Natural killer cell (primary cell): ENCODE results near the gene C1QTNF7. TPM values are rescaled to one million over a fixed set of nuclear protein-coding genes. Genes with fewer than 3 reads are reported as not detected.
A peak's percentile ranks its signal among the peaks of the same experiment; 100 is the strongest.

ENCODE experiments used
- ATAC-seq, 3 donors: fragments of 150-1000 bp in 2 of 3; fragments of 200-7000 bp in 1 of 3; cut with Tn5 transposase; 1 replicate in 1 of 3; 2 replicates in 2 of 3; pipeline ENCODE4 v1.10.0; 2021; ENCODE audit warnings: mild to moderate bottlenecking in 2 of 3, moderate library complexity in 2 of 3
- DNase-seq, 2 donors: peaks; one replicate each; pipeline versions ENCODE4 v3.0.0 to v3.0.0-alpha.2; 2013 to 2021; ENCODE audit warnings: mixed read lengths in 1 of 2
- H3K27ac ChIP-seq: one replicate; pipeline ENCODE4 v1.5.1; 2013; ENCODE audit warnings: mild to moderate bottlenecking, low read length
- H3K27me3 ChIP-seq: one replicate; pipeline ENCODE4 v1.6.1; 2013; ENCODE audit warnings: low read length; ENCODE audit not compliant: control insufficient read depth, insufficient read depth
- H3K36me3 ChIP-seq: one replicate; pipeline ENCODE4 v1.6.1; 2013; ENCODE audit warnings: low read length; ENCODE audit not compliant: control insufficient read depth, insufficient read depth
- H3K4me1 ChIP-seq: one replicate; pipeline ENCODE4 v1.6.1; 2013; ENCODE audit warnings: low read length; ENCODE audit not compliant: control insufficient read depth, insufficient read depth
- H3K4me3 ChIP-seq: one replicate; pipeline ENCODE4 v1.5.1; 2013; ENCODE audit warnings: low read length
- H3K9me3 ChIP-seq: one replicate; pipeline ENCODE4 v1.6.1; 2013; ENCODE audit warnings: low read length; ENCODE audit not compliant: control insufficient read depth, insufficient read depth
- H3K27ac Mint-ChIP-seq, 2 donors: one replicate each; pipeline ENCODE4 v1.8.0; 2022; ENCODE audit warnings: mild to moderate bottlenecking in 2 of 2, mixed read lengths in 2 of 2, moderate library complexity in 1 of 2
- H3K27me3 Mint-ChIP-seq, 2 donors: one replicate each; pipeline ENCODE4 v1.8.0; 2022; ENCODE audit warnings: low read depth in 2 of 2, mixed read lengths in 2 of 2
- H3K36me3 Mint-ChIP-seq: one replicate; pipeline ENCODE4 v1.8.0; 2022; ENCODE audit warnings: mixed read lengths
- H3K4me1 Mint-ChIP-seq, 2 donors: one replicate each; pipeline ENCODE4 v1.8.0; 2022; ENCODE audit warnings: mixed read lengths in 2 of 2
- H3K4me3 Mint-ChIP-seq: one replicate; pipeline ENCODE4 v1.8.0; 2022; ENCODE audit warnings: mild to moderate bottlenecking, moderate library complexity, mixed read lengths
- H3K9me3 Mint-ChIP-seq, 2 donors: one replicate each; pipeline ENCODE4 v1.8.0; 2022; ENCODE audit warnings: mixed read lengths in 2 of 2
- WGBS: methylation state at CpG from one replicate; pipeline ENCODE4 v1.1.7; 2013; ENCODE audit warnings: missing lambda C conversion rate; ENCODE audit not compliant: insufficient coverage; 5-methylcytosine and 5-hydroxymethylcytosine counted together
- intact Hi-C: fragments of 100-400 bp; cut with micrococcal nuclease; formaldehyde crosslinking; loops from one replicate; pipeline ENCODE4 v1.14.2; 2022
- total RNA-seq, 4 donors: library from RNA; stranded (reverse); fragments of 120-200 nt in 1 of 4; gene quantifications; one replicate each; pipeline versions ENCODE4 v1.2.3 to v1.2.4, GENCODE V29; 2013 to 2022
- TF ChIP-seq, protein P1 (sequence below): fragments of 200-600 bp; IDR thresholded peaks from one replicate; pipeline ENCODE4 v1.8.0; 2022; ENCODE audit warnings: antibody characterized with exemption

Gene C1QTNF7
- total RNA-seq, 3 donors from 2014 or later (not counting 1 experiment from before 2014, with no cell fraction given) = not detected

DNA sequence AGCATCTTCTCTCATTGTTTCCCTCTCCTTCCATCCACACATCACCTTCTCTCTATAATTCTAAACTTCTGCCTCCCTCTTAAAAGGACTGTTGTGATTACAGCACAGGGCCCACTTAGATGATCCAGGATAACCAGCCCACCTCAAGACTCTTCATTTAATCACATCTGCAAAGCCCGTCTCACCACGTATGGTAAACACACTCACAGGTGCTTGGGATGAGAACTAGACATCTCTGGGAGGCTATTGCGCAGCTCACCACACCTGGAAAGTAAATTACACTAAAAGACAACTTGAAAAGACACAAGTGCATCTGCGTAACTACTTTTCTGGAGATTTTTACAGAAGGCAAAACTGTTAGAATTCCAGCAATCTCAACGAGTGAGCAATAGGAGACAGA, 15.4 kb upstream of the C1QTNF7 start:
- TF ChIP-seq, protein P1, sequence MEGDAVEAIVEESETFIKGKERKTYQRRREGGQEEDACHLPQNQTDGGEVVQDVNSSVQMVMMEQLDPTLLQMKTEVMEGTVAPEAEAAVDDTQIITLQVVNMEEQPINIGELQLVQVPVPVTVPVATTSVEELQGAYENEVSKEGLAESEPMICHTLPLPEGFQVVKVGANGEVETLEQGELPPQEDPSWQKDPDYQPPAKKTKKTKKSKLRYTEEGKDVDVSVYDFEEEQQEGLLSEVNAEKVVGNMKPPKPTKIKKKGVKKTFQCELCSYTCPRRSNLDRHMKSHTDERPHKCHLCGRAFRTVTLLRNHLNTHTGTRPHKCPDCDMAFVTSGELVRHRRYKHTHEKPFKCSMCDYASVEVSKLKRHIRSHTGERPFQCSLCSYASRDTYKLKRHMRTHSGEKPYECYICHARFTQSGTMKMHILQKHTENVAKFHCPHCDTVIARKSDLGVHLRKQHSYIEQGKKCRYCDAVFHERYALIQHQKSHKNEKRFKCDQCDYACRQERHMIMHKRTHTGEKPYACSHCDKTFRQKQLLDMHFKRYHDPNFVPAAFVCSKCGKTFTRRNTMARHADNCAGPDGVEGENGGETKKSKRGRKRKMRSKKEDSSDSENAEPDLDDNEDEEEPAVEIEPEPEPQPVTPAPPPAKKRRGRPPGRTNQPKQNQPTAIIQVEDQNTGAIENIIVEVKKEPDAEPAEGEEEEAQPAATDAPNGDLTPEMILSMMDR = no peak
- Mint-ChIP-seq H3K9me3 (no peaks in the 10 kb centered on the region), H3K4me3 (peak overlapping the region; percentile 2), H3K4me1 (peaks cover 50 to 55% of the 10 kb centered on the region in 2 donors), H3K36me3 (no peaks in the 10 kb centered on the region), H3K27me3 (no peaks in the 10 kb centered on the region), H3K27ac (peak overlapping the region in 1 of 2 donors; percentile 8)
- DNase-seq (no peak), ATAC-seq (no peak)
- Histone ChIP-seq H3K4me3 (no peak overlapping the region), H3K9me3 (no peaks in the 10 kb centered on the region), H3K27me3 (no peaks in the 10 kb centered on the region), H3K36me3 (no peaks in the 10 kb centered on the region), H3K4me1 (peaks cover 11% of the 10 kb centered on the region), H3K27ac (no peak overlapping the region)
- intact Hi-C loops = loop anchor here (5.0 kb wide), 1 partner anchor 420 kb away; no protein-coding TSS in a partner anchor
- 89% methylated on average over 5 of the region's 5 CpGs for WGBS

DNA sequence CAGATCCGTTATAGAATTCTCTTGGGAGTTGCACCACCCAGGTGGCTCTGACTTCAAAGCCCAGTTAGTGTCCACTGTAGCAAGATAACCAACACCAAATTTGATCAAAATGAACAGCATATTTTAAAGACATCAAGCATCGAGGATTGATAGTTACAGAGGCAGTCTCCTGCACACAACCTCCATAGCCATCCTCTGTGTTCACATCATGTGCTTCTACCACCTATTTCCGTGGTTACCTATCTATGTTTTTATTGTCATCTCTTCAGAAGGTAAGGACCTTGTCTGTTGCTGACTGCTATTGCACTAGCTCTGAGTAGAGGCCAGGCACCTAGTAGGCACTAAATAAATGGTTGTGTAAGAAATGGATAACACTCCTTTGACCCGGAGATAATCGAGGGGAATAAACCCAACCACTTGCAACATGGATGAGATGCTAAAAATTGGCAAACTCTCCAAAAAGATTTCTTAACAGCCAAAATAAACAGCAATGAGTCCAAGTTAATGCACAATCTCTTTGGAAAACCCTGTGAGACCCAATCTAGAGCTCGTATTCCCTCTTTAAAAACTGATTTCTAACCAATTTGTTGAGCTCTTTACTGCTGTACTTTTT, 14.7 kb upstream of the C1QTNF7 start:
- TF ChIP-seq, protein P1 = no peak
- no peaks in the 10 kb centered on the region for H3K9me3 Mint-ChIP-seq
- intact Hi-C loops = loop anchor here (5.0 kb wide), 1 partner anchor 419 kb away; no protein-coding TSS in a partner anchor
- H3K27me3 Mint-ChIP-seq = no peaks in the 10 kb centered on the region
- Histone ChIP-seq H3K36me3 (no peaks in the 10 kb centered on the region), H3K4me3 (no peak overlapping the region), H3K27ac (no peak overlapping the region), H3K27me3 (no peaks in the 10 kb centered on the region), H3K9me3 (no peaks in the 10 kb centered on the region), H3K4me1 (peaks cover 11% of the 10 kb centered on the region)
- H3K4me1 Mint-ChIP-seq = peaks cover 50 to 55% of the 10 kb centered on the region in 2 donors
- peak overlapping the region; percentile 69 for H3K4me3 Mint-ChIP-seq
- no peak for DNase-seq
- no peak for ATAC-seq
- no peaks in the 10 kb centered on the region for H3K36me3 Mint-ChIP-seq
- WGBS = 61% methylated on average over 6 of the region's 6 CpGs
- H3K27ac Mint-ChIP-seq = peak overlapping the region; percentile 71 to 72

DNA sequence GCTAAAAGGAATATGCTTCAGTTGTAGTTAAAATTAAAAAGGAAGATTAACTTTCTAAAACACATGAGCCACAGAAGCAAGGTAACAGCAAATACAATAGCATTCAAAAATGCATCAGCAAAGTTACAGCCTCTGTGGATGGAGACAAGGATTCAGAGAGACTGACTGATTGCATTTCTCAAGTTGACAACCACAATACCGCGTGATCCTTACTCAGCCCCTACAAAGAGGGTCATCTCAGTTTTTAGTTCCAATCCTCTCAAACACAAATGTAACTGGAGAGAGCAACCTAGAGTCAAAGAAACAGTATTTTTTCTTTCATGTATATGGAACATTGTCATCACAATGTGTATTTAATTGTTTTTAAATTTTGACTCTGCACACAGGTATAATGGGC, 14.2 kb upstream of the C1QTNF7 start:
- Mint-ChIP-seq H3K4me3 (peak overlapping the region; percentile 69), H3K9me3 (no peaks in the 10 kb centered on the region), H3K27me3 (no peaks in the 10 kb centered on the region), H3K4me1 (peaks cover 50 to 55% of the 10 kb centered on the region in 2 donors), H3K36me3 (no peaks in the 10 kb centered on the region), H3K27ac (peak overlapping the region; percentile 71 to 72)
- intact Hi-C loops = loop anchor here (5.0 kb wide), 1 partner anchor 419 kb away; no protein-coding TSS in a partner anchor
- H3K27me3 ChIP-seq = no peaks in the 10 kb centered on the region
- peaks cover 11% of the 10 kb centered on the region for H3K4me1 ChIP-seq
- ATAC-seq (peak; percentile 54 to 74 (median 67)), DNase-seq (no peak)
- 17% methylated on average over 2 of the region's 2 CpGs for WGBS
- TF ChIP-seq, protein P1 = no peak
- H3K9me3 ChIP-seq = no peaks in the 10 kb centered on the region
- H3K27ac ChIP-seq = no peak overlapping the region
- H3K4me3 ChIP-seq = no peak overlapping the region
- no peaks in the 10 kb centered on the region for H3K36me3 ChIP-seq
